Measurements from ENCODE around the gene BCAS1. TPM values are rescaled to one million over a fixed set of nuclear protein-coding genes. Genes with fewer than 3 reads are reported as not detected.

Gene BCAS1
- total and polyA plus RNA-seq, 10 donors: 0.23 to 1.3 (median 0.55) TPM; not detected in 2

- DNase-seq: no peak
- no peak for TF ChIP-seq POLR2A (IDR thresholded peaks at IDR 0.05)
- Histone ChIP-seq H3K27me3 (replicated peaks in 1 of 7) (no peaks in the 10 kb centered on the region), H3K9me3 (no peaks in the 10 kb centered on the region), H3K36me3 (no peaks in the 10 kb centered on the region), H3K4me3 (no peak overlapping the region), H3K27ac (no peak overlapping the region), H3K4me1 (peaks cover 7 to 68% (median 50%) of the 10 kb centered on the region in 6 donors)
- WGBS, 5 donors: 90 to 97% (median 96%) methylated on average over 7 of the region's 7 CpGs
- intact Hi-C loops (cut with DNase I; ENCODE audit: low total_unique reads): no loop called here
These were observed 174.4 kb downstream of the BCAS1 start for GRCh38 chr20:53896041-53896440.

DNA sequence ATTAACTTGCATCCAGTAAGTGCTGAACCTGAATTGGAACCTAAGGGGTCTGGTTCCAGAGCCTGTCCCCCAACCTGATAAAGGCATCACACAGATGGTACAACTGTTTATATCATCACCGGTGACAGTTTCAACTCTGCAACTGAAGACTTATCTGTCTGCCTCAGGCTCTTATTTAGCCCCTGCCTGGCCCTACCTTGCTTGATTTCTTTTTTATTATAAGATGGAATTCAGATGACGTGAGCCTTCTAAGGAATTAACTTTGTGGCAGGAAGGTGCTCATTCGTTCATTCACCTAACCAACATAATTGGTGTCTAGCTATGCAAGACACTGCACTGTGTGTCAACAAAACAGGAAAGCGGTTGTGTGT is 175.0 kb downstream of the BCAS1 start:
- intact Hi-C loops (cut with DNase I; ENCODE audit: low total_unique reads): no loop called here
- WGBS, 5 donors: 83 to 91% (median 86%) methylated on average over 4 of the region's 4 CpGs

DNA sequence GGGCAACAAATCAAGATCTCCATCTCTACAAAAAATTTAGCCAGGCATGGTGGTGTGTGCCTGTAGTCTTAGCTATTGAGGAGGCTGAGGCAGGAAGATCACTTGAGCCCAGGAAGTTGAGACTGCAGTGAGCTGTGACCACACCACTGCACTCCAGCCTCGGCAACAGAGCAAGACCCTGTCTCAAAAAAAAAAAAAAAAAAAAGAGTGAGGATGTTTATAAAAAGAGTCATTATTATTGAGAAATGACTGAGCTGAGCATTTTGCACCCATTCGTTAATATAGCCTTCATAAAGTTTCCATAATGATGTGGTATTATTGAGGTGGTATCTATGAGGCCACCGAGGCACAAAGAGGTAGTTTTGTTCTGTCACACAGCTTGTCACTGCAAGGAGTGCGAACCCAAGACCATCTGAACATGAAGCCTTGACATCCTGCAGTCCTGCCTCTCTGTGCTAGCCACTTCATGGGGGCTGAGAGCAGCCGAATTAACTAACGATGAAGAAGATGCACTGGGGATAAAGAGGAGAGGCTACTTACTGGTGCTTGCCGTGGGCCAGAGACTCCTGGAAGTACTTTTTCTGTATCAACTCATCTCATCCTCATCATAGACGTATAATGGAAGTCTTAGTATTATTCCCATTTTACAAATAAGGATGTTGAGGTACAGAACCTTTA is 175.5 kb downstream of the BCAS1 start:
- intact Hi-C loops (cut with DNase I; ENCODE audit: low total_unique reads): no loop called here
- TF ChIP-seq POLR2AphosphoS5 (IDR thresholded peaks at IDR 0.05) (no peak), POLR2A (IDR thresholded peaks at IDR 0.05) (no peak)
- TF ChIP-seq, protein P1, sequence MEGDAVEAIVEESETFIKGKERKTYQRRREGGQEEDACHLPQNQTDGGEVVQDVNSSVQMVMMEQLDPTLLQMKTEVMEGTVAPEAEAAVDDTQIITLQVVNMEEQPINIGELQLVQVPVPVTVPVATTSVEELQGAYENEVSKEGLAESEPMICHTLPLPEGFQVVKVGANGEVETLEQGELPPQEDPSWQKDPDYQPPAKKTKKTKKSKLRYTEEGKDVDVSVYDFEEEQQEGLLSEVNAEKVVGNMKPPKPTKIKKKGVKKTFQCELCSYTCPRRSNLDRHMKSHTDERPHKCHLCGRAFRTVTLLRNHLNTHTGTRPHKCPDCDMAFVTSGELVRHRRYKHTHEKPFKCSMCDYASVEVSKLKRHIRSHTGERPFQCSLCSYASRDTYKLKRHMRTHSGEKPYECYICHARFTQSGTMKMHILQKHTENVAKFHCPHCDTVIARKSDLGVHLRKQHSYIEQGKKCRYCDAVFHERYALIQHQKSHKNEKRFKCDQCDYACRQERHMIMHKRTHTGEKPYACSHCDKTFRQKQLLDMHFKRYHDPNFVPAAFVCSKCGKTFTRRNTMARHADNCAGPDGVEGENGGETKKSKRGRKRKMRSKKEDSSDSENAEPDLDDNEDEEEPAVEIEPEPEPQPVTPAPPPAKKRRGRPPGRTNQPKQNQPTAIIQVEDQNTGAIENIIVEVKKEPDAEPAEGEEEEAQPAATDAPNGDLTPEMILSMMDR (IDR thresholded peaks at IDR 0.05 in 8 of 11, conservative IDR thresholded peaks at IDR 0.05 in 3 of 11): no peak

More for the DNA sequence above, 175.0 kb downstream of the BCAS1 start:
- TF ChIP-seq POLR2AphosphoS5 (IDR thresholded peaks at IDR 0.05) (no peak), POLR2A (IDR thresholded peaks at IDR 0.05) (no peak)
- TF ChIP-seq, protein P1 (IDR thresholded peaks at IDR 0.05 in 8 of 11, conservative IDR thresholded peaks at IDR 0.05 in 3 of 11): no peak
- Histone ChIP-seq H3K4me3 (no peak overlapping the region), H3K4me1 (peaks cover 14 to 68% (median 48%) of the 10 kb centered on the region in 6 donors), H3K27me3 (replicated peaks in 1 of 7) (no peaks in the 10 kb centered on the region), H3K36me3 (no peaks in the 10 kb centered on the region), H3K9me3 (no peaks in the 10 kb centered on the region), H3K27ac (peak overlapping the region in 3 of 8 donors; percentile 21 to 72 (median 46))
- no peak for DNase-seq

More for the DNA sequence above, 175.5 kb downstream of the BCAS1 start:
- WGBS, 5 donors: 59 to 80% (median 70%) methylated on average over 8 of the region's 8 CpGs
- Histone ChIP-seq H3K27ac (peak overlapping the region in 4 of 8 donors; percentile 51 to 72 (median 63)), H3K36me3 (no peaks in the 10 kb centered on the region), H3K4me3 (no peak overlapping the region), H3K9me3 (no peaks in the 10 kb centered on the region), H3K4me1 (peaks cover 10 to 64% (median 43%) of the 10 kb centered on the region in 6 donors), H3K27me3 (replicated peaks in 1 of 7) (no peaks in the 10 kb centered on the region)
- DNase-seq: no peak

Small RNA genes within 50 kb of the gene (microRNA-seq; reads per million reads assigned to microRNA genes)
- 0 reads per million in 3 donors for gene MIR4756

Small RNA genes within 50 kb of the gene (small RNA-seq; reads per million reads assigned to genes)
- gene MIR4756: 0 reads per million in 4 donors

Other genes starting within 250 kb of the BCAS1 start
- not detected for gene CYP24A1, start 103.4 kb upstream of the BCAS1 start, total RNA-seq
- not detected for gene CYP24A1, start 103.4 kb upstream of the BCAS1 start, polyA plus RNA-seq
- gene PFDN4, start 137.5 kb upstream of the BCAS1 start, total RNA-seq: 10 to 100 TPM; 14.1 to 74.4 (median 20.4) TPM
- gene PFDN4, start 137.5 kb upstream of the BCAS1 start, polyA plus RNA-seq: 10 to 100 TPM; 59.3 to 73.5 (median 59.7) TPM